Esophagus muscularis mucosa (tissue), 4 donors: ENCODE measurements around the gene SLC44A5. TPM values are rescaled to one million over a fixed set of nuclear protein-coding genes. Genes with fewer than 3 reads are reported as not detected.

ENCODE experiments used
- DNase-seq: peaks from one replicate; pipeline ENCODE4 v3.0.0-alpha.2; 2017; ENCODE audit errors: extremely low spot score
- H3K27ac ChIP-seq, 4 donors: fragments of 200-600 bp; sonication (generic); replicated peaks in 1 of 4; 1 replicate in 3 of 4; 2 replicates in 1 of 4; pipeline ENCODE4 v1.5.1; 2016 to 2019; ENCODE audit warnings: mild to moderate bottlenecking in 1 of 4
- H3K27me3 ChIP-seq, 4 donors: fragments of 200-600 bp; sonication (generic); one replicate each; pipeline versions ENCODE4 v1.5.1 to v1.6.0; 2016 to 2019
- H3K36me3 ChIP-seq, 4 donors: fragments of 200-600 bp; sonication (generic); one replicate each; pipeline ENCODE4 v1.5.1; 2016 to 2019
- H3K4me1 ChIP-seq, 4 donors: fragments of 200-600 bp; sonication (generic); one replicate each; pipeline ENCODE4 v1.5.1; 2016 to 2019
- H3K4me3 ChIP-seq, 4 donors: fragments of 200-600 bp; sonication (generic); 1 replicate in 2 of 4; 2 replicates in 2 of 4; pipeline ENCODE4 v1.5.1; 2016 to 2019; ENCODE audit warnings: mild to moderate bottlenecking in 4 of 4, moderate library complexity in 1 of 4
- H3K9me3 ChIP-seq, 4 donors: fragments of 200-600 bp; sonication (generic); 1 replicate in 3 of 4; 2 replicates in 1 of 4; pipeline ENCODE4 v1.5.1; 2016 to 2019
- CTCF ChIP-seq, 3 experiments: fragments of 200-600 bp in 2 of 3; fragments of 450-650 bp in 1 of 3; sonication (generic) in 2 of 3; IDR thresholded peaks; one replicate each; pipeline ENCODE4 v1.5.1; 2017 to 2019; ENCODE audit warnings: antibody characterized with exemption in 3 of 3, mild to moderate bottlenecking in 2 of 3, moderate library complexity in 1 of 3
- EP300 ChIP-seq: sonication (generic); formaldehyde crosslinking; IDR thresholded peaks from one replicate; pipeline ENCODE4 v1.6.1; 2017; ENCODE audit warnings: antibody characterized with exemption
- POLR2A ChIP-seq: fragments of 450-650 bp; IDR thresholded peaks from one replicate; pipeline ENCODE4 v1.6.1; 2017; ENCODE audit warnings: antibody characterized with exemption, moderate library complexity, mild to moderate bottlenecking, low read depth
- POLR2AphosphoS5 ChIP-seq, 2 donors: sonication (generic); formaldehyde crosslinking; IDR thresholded peaks; one replicate each; pipeline ENCODE4 v1.6.1; 2017; ENCODE audit warnings: antibody characterized with exemption in 2 of 2
- WGBS: methylation state at CpG from one replicate; pipeline ENCODE4 v1.1.5; 2018; 5-methylcytosine and 5-hydroxymethylcytosine counted together
- intact Hi-C: fragments of 100-400 bp; cut with DNase I; formaldehyde crosslinking; loops from one replicate; pipeline ENCODE4 v1.15.1; 2023
- total RNA-seq, 4 donors: library from RNA; depleted of rRNA; stranded (reverse); fragments of >200 nt; gene quantifications; one replicate each; pipeline versions ENCODE4 v1.1.0 to v1.2.1, GENCODE V29; 2016

Gene SLC44A5
- total RNA-seq, 4 donors from 2014 or later: 0.17 to 0.71 (median 0.23) TPM; not detected in 1

GRCh38 chr1:75345538-75346292, 265.2 kb downstream of the SLC44A5 start:
- 75% methylated on average over 2 of the region's 2 CpGs for WGBS
- H3K4me3 ChIP-seq: no peak overlapping the region
- intact Hi-C loops: no loop called here
- no peak for DNase-seq
- H3K27ac ChIP-seq: no peak overlapping the region
- no peak for TF ChIP-seq EP300
- no peak for TF ChIP-seq POLR2AphosphoS5 (IDR thresholded peaks at IDR 0.05)
- TF ChIP-seq CTCF (IDR thresholded peaks at IDR 0.05): no peak
- TF ChIP-seq POLR2A: no peak
- H3K9me3 ChIP-seq: peaks cover 0 to 5% (median 0%) of the 10 kb centered on the region in 4 donors
- H3K4me1 ChIP-seq: peaks cover 0 to 4% (median 0%) of the 10 kb centered on the region in 4 donors
- no peaks in the 10 kb centered on the region for H3K36me3 ChIP-seq
- H3K27me3 ChIP-seq: no peaks in the 10 kb centered on the region

GRCh38 chr1:75342786-75343185, 268.1 kb downstream of the SLC44A5 start:
- Histone ChIP-seq H3K4me3 (no peak overlapping the region), H3K27me3 (no peaks in the 10 kb centered on the region), H3K27ac (no peak overlapping the region), H3K4me1 (peaks cover 0 to 18% (median 13%) of the 10 kb centered on the region in 4 donors), H3K9me3 (no peaks in the 10 kb centered on the region), H3K36me3 (no peaks in the 10 kb centered on the region)
- 72% methylated on average over 4 of the region's 4 CpGs for WGBS
- no peak for DNase-seq
- TF ChIP-seq POLR2A: no peak
- no peak for TF ChIP-seq EP300
- no peak for TF ChIP-seq POLR2AphosphoS5 (IDR thresholded peaks at IDR 0.05)
- intact Hi-C loops: no loop called here

- Histone ChIP-seq H3K27ac (no peak overlapping the region), H3K4me3 (no peak overlapping the region), H3K36me3 (no peaks in the 10 kb centered on the region), H3K4me1 (peaks cover 0 to 18% (median 13%) of the 10 kb centered on the region in 4 donors), H3K27me3 (no peaks in the 10 kb centered on the region), H3K9me3 (no peaks in the 10 kb centered on the region)
- DNase-seq: no peak
- WGBS: 79% methylated on average over 3 of the region's 3 CpGs
- intact Hi-C loops: no loop called here
- TF ChIP-seq CTCF (IDR thresholded peaks at IDR 0.05) (no peak), POLR2A (no peak), EP300 (no peak), POLR2AphosphoS5 (IDR thresholded peaks at IDR 0.05) (no peak)
These were observed 269.4 kb downstream of the SLC44A5 start for GRCh38 chr1:75341537-75341936.

GRCh38 chr1:75338616-75339483, 272.1 kb downstream of the SLC44A5 start:
- intact Hi-C loops: no loop called here
- Histone ChIP-seq H3K27ac (no peak overlapping the region), H3K4me1 (peaks cover 0 to 18% (median 13%) of the 10 kb centered on the region in 4 donors), H3K27me3 (no peaks in the 10 kb centered on the region), H3K4me3 (no peak overlapping the region), H3K36me3 (no peaks in the 10 kb centered on the region), H3K9me3 (no peaks in the 10 kb centered on the region)
- 66% methylated on average over 6 of the region's 6 CpGs for WGBS
- no peak for DNase-seq
- TF ChIP-seq EP300 (no peak), POLR2AphosphoS5 (IDR thresholded peaks at IDR 0.05) (no peak)

GRCh38 chr1:75334876-75335389, 276.0 kb downstream of the SLC44A5 start:
- H3K4me1 ChIP-seq: peaks cover 0 to 13% (median 7%) of the 10 kb centered on the region in 4 donors
- no peak overlapping the region for H3K4me3 ChIP-seq
- H3K27ac ChIP-seq: no peak overlapping the region
- intact Hi-C loops: no loop called here
- TF ChIP-seq EP300: no peak
- TF ChIP-seq CTCF (IDR thresholded peaks at IDR 0.05): no peak
- no peak for TF ChIP-seq POLR2AphosphoS5 (IDR thresholded peaks at IDR 0.05)
- no peak for TF ChIP-seq POLR2A
- no peaks in the 10 kb centered on the region for H3K27me3 ChIP-seq
- 73% methylated on average over 4 of the region's 4 CpGs for WGBS
- H3K36me3 ChIP-seq: no peaks in the 10 kb centered on the region
- no peak for DNase-seq
- no peaks in the 10 kb centered on the region for H3K9me3 ChIP-seq
